HAP-1 (cell line): ENCODE data around the gene KLHDC8B.
"Not testable (repeated sequence)": the region's sequence is repeated elsewhere in the genome, so short reads cannot be mapped to it uniquely, and the experiment has no call there.

Experiments used
- DNase-seq, 2 experiments: peaks; one replicate each; pipeline ENCODE4 v3.0.0-alpha.2; 2016 to 2020; ENCODE audit warnings: low spot score in 2 of 2
- H3K27me3 ChIP-seq: fragments of 250-450 bp; sonication (Bioruptor Pico); 2 replicates; pipeline ENCODE4 v1.5.1; 2020; ENCODE audit warnings: low read depth, mild to moderate bottlenecking, moderate library complexity
- H3K36me3 ChIP-seq: fragments of 250-450 bp; sonication (Bioruptor Pico); replicated peaks from 2 replicates; pipeline ENCODE4 v1.5.1; 2020; ENCODE audit warnings: mild to moderate bottlenecking
- H3K4me1 ChIP-seq: fragments of 250-450 bp; sonication (Bioruptor Pico); 2 replicates; pipeline ENCODE4 v1.5.1; 2020; ENCODE audit warnings: mild to moderate bottlenecking
- H3K4me3 ChIP-seq: fragments of 250-450 bp; sonication (Bioruptor Pico); 2 replicates; pipeline ENCODE4 v1.5.1; 2020; ENCODE audit warnings: mild to moderate bottlenecking, moderate library complexity
- H3K9me3 ChIP-seq: fragments of 250-450 bp; sonication (Bioruptor Pico); 2 replicates; pipeline ENCODE4 v1.5.1; 2020; ENCODE audit warnings: mild to moderate bottlenecking, moderate library complexity
- in situ Hi-C: fragments of 300-500 bp; cut with MboI; formaldehyde crosslinking; loops from 3 replicates; pipeline ENCODE4 v1.14.3; 2020; ENCODE audit warnings: low sequenced_read_pairs, inconsistent platforms, mixed read lengths

The KLHDC8B gene

GRCh38 chr3:49180116-49180515 lies 8.7 kb downstream of the KLHDC8B start:
- H3K27me3 ChIP-seq = no peaks in the 10 kb centered on the region
- H3K4me1 ChIP-seq = no peaks in the 10 kb centered on the region
- in situ Hi-C loops = no loop called here
- no peak for DNase-seq
- H3K36me3 ChIP-seq = no peaks in the 10 kb centered on the region; the same call in 1 of the 2 replicates
- H3K9me3 ChIP-seq = no peaks in the 10 kb centered on the region
- no peak overlapping the region for H3K4me3 ChIP-seq

DNA sequence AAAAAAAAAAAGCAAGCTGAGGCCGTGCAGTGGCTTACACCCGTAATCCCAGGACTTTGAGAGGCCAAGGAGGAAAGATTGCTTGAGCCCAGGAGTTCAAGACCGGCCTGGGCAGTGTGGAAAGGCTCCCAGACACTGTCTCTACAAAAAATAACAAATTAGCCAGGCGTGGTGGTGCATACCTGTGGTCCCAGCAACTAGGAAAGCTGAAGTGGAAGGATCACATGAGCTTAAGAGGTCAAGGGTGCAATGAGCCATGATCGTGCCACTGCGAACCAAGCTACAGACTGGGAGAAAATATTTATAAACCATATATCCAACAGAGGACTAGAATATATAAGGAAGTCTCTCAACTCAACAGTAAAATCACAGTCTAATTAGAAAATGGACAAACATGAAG lies 10.0 kb downstream of the KLHDC8B start:
- no peak for DNase-seq
- H3K27me3 ChIP-seq = no peaks in the 10 kb centered on the region
- no peaks in the 10 kb centered on the region for H3K4me1 ChIP-seq
- no peak overlapping the region for H3K4me3 ChIP-seq
- in situ Hi-C loops = no loop called here
- H3K9me3 ChIP-seq = no peaks in the 10 kb centered on the region
- H3K36me3 ChIP-seq = no peaks in the 10 kb centered on the region

GRCh38 chr3:49182682-49183081 lies 11.3 kb downstream of the KLHDC8B start:
- no peak for DNase-seq
- Histone ChIP-seq H3K9me3 (no peaks in the 10 kb centered on the region), H3K36me3 (no peaks in the 10 kb centered on the region), H3K4me1 (no peaks in the 10 kb centered on the region), H3K4me3 (no peak overlapping the region), H3K27me3 (no peaks in the 10 kb centered on the region)
- in situ Hi-C loops = no loop called here

DNA sequence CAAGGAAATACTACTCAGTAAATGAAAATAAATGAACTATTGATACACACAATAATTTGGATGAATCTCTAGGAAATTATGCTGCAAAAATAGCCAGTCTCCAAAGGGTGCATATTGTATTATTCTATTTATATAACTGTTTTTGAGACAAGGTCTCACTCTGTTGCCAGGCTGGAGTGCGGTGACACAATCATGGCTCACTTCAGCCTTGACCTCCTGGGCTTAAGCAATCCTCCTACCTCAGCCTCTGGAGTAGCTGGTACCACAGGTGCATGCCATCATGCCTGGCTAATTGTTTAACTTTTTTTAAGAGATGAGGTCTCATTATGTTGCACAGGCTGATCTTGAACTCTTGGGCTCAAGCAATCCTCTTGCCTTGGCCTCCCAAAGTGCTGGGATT lies 12.5 kb downstream of the KLHDC8B start:
- Histone ChIP-seq H3K4me1 (no peaks in the 10 kb centered on the region), H3K9me3 (no peaks in the 10 kb centered on the region), H3K36me3 (no peaks in the 10 kb centered on the region), H3K27me3 (no peaks in the 10 kb centered on the region), H3K4me3 (no peak overlapping the region)
- DNase-seq = no peak
- in situ Hi-C loops = no loop called here

GRCh38 chr3:49191741-49192140 lies 20.3 kb downstream of the KLHDC8B start:
- Histone ChIP-seq H3K9me3 (no peaks in the 10 kb centered on the region), H3K36me3 (no peaks in the 10 kb centered on the region), H3K27me3 (no peaks in the 10 kb centered on the region), H3K4me1 (no peaks in the 10 kb centered on the region), H3K4me3 (no peak overlapping the region)
- no peak for DNase-seq
- in situ Hi-C loops = no loop called here

DNA sequence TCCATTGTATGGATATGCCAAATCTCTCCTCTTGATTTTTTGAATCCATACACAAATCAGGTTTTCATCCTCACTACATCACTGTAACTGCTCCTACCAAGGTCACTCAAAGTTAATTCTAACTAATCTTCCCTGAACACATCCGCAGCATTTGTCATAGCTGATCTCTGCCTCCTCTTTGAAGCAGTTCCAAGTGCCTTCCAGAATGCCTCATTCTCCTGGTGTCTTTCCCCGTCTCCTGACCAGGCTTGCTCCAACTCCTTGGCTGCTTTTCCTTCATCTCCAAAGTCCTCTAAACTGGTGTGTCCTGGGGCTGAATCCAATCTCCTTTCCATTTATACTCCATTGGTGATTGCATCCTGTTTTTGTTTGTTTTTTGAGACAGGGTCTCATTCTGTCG lies 26.8 kb downstream of the KLHDC8B start:
- no peak for DNase-seq
- in situ Hi-C loops = no loop called here
- Histone ChIP-seq H3K27me3 (no peaks in the 10 kb centered on the region), H3K4me1 (no peaks in the 10 kb centered on the region), H3K4me3 (no peak overlapping the region), H3K36me3 (no peaks in the 10 kb centered on the region), H3K9me3 (no peaks in the 10 kb centered on the region)

- DNase-seq = no peak
- Histone ChIP-seq H3K4me3 (no peak overlapping the region), H3K36me3 (no peaks in the 10 kb centered on the region), H3K9me3 (no peaks in the 10 kb centered on the region), H3K27me3 (no peaks in the 10 kb centered on the region), H3K4me1 (no peaks in the 10 kb centered on the region)
- in situ Hi-C loops = no loop called here
Measured at GRCh38 chr3:49198611-49199230, 27.3 kb downstream of the KLHDC8B start.

- no peaks in the 10 kb centered on the region for H3K4me1 ChIP-seq
- H3K36me3 ChIP-seq = no peaks in the 10 kb centered on the region
- in situ Hi-C loops = no loop called here
- H3K4me3 ChIP-seq = no peak overlapping the region
- no peaks in the 10 kb centered on the region for H3K9me3 ChIP-seq
- no peak for DNase-seq
- H3K27me3 ChIP-seq = no peaks in the 10 kb centered on the region
Measured at GRCh38 chr3:49199239-49199899, 28.0 kb downstream of the KLHDC8B start.

DNA sequence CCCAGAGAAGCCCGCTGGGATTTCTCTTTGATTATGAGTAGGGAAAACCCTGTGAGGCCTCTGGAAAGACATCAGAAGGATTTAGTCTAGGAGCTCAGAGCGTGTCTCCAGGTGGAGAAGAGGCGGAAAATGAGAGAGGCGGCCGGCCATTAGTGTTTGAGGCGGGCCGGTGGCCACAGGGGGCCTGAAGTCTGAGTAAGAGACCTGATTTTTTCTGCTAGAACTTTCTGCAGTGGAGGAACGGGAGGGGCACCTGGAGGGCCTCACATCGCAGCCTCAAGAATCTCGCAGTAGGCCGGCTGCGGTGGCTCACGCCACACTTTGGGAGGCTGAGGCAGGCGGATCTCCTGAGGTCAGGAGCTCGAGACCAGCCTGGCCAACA lies 28.5 kb downstream of the KLHDC8B start:
- Histone ChIP-seq H3K4me3 (no peak overlapping the region), H3K27me3 (no peaks in the 10 kb centered on the region), H3K36me3 (no peaks in the 10 kb centered on the region), H3K4me1 (no peaks in the 10 kb centered on the region), H3K9me3 (no peaks in the 10 kb centered on the region)
- DNase-seq = no peak
- in situ Hi-C loops = no loop called here

GRCh38 chr3:49213541-49213943 lies 42.1 kb downstream of the KLHDC8B start:
- H3K27me3 ChIP-seq = no peaks in the 10 kb centered on the region
- H3K4me1 ChIP-seq = no peaks in the 10 kb centered on the region
- in situ Hi-C loops = no loop called here
- DNase-seq = no peak
- no peak overlapping the region for H3K4me3 ChIP-seq
- H3K9me3 ChIP-seq = no peaks in the 10 kb centered on the region; the same call in 1 of the 2 replicates
- no peaks in the 10 kb centered on the region for H3K36me3 ChIP-seq

DNA sequence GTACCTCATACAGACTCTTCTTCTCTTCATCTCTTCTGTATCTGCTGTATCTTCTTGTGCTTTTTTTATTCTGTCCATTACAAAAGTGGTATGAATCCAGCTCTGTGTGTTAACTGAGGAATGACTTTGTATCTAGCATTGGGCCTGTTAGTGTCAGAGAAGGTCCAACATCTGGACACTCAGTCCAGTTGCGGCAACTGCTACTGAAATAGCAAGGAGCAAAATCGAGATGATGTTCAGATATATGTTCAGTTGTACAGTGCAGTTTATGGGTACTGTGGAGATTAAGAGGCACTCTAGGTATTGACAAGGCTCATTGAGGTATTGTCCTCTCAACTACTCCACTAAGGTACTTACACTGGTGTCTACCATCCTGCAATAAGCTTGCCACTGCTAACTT lies 42.6 kb downstream of the KLHDC8B start:
- Histone ChIP-seq H3K36me3 (no peaks in the 10 kb centered on the region), H3K4me1 (no peaks in the 10 kb centered on the region), H3K4me3 (no peak overlapping the region), H3K9me3 (no peaks in the 10 kb centered on the region; the same call in 1 of the 2 replicates), H3K27me3 (no peaks in the 10 kb centered on the region)
- no peak for DNase-seq
- in situ Hi-C loops = no loop called here

DNA sequence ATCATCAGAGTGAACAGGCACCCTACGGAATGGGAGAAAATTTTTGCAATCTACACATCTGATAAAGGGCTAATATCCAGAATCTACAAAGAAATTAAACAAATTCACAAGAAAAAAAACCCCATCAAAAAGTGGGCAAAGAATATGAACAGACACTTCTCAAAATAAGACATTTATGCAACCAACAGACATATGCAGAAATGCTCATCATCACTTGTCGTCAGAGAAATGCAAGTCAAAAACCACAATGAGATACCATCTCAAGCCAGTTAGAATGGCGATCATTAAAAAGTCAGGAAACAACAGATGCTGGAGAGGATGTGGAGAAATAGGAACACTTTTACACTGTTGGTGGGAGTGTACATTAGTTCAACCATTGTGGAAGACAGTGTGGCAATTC lies 45.3 kb downstream of the KLHDC8B start:
- H3K4me1 ChIP-seq, H3K27me3 ChIP-seq, DNase-seq, in situ Hi-C loops, H3K4me3 ChIP-seq, H3K9me3 ChIP-seq, H3K36me3 ChIP-seq: not testable (repeated sequence)

DNA sequence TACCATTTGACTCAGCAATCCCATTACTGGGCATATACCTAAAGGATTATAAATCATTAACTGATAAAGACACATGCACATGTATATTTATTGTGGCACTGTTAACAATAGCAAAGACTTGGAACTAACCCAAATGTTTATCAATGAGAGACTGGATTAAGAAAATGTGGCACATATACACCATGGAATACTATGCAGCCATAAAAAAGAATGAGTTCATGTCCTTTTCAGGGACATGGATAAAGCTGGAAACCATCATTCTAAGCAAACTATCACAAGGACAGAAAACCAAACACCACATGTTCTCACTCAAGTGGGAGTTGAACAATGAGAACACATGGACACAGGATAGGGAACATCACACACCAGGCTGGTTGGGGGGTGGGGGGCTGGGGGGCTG lies 45.7 kb downstream of the KLHDC8B start:
- H3K36me3 ChIP-seq, H3K4me1 ChIP-seq, DNase-seq, H3K27me3 ChIP-seq, H3K4me3 ChIP-seq, in situ Hi-C loops, H3K9me3 ChIP-seq: not testable (repeated sequence)

- no peaks in the 10 kb centered on the region for H3K36me3 ChIP-seq
- no peak for DNase-seq
- H3K9me3 ChIP-seq = peaks cover 6% of the 10 kb centered on the region; the same call in 1 of the 2 replicates
- in situ Hi-C loops = no loop called here
- H3K4me3 ChIP-seq = no peak overlapping the region
- no peaks in the 10 kb centered on the region for H3K27me3 ChIP-seq
- no peaks in the 10 kb centered on the region for H3K4me1 ChIP-seq
Measured at GRCh38 chr3:49217688-49218470, 46.5 kb downstream of the KLHDC8B start.
